Mucosa of rectum (tissue), 2 donors: Measurements from ENCODE around the gene IP6K1.
"Not testable (repeated sequence)": the region's sequence is repeated elsewhere in the genome, so short reads cannot be mapped to it uniquely, and the experiment has no call there.

Experiments used
- H3K27ac ChIP-seq, 2 donors: one replicate each; pipeline ENCODE4 v1.7.0; 2013; ENCODE audit warnings: inconsistent platforms in 2 of 2, low read depth in 2 of 2, low read length in 2 of 2
- H3K27me3 ChIP-seq, 2 donors: one replicate each; pipeline ENCODE4 v1.7.0; 2013; ENCODE audit warnings: low read length in 2 of 2; ENCODE audit not compliant: control insufficient read depth in 2 of 2, insufficient read depth in 2 of 2
- H3K36me3 ChIP-seq, 2 donors: one replicate each; pipeline ENCODE4 v1.7.0; 2013; ENCODE audit warnings: low read length in 2 of 2; ENCODE audit not compliant: control insufficient read depth in 2 of 2, insufficient read depth in 2 of 2
- H3K4me1 ChIP-seq, 2 donors: one replicate each; pipeline ENCODE4 v1.7.0; 2013; ENCODE audit warnings: low read length in 2 of 2, mild to moderate bottlenecking in 1 of 2; ENCODE audit not compliant: control insufficient read depth in 2 of 2, insufficient read depth in 2 of 2
- H3K4me3 ChIP-seq, 2 donors: one replicate each; pipeline ENCODE4 v1.7.0; 2013; ENCODE audit warnings: low read length in 2 of 2
- H3K9ac ChIP-seq, 2 donors: one replicate each; pipeline ENCODE4 v1.7.0; 2013; ENCODE audit warnings: low read length in 2 of 2, low read depth in 1 of 2, mild to moderate bottlenecking in 1 of 2
- H3K9me3 ChIP-seq, 2 donors: one replicate each; pipeline ENCODE4 v1.7.0; 2013; ENCODE audit warnings: low read length in 2 of 2; ENCODE audit not compliant: control insufficient read depth in 2 of 2
- donor health status: healthy.
- donor health status: Normal muscosa, but diverticular disease.

Gene IP6K1

DNA sequence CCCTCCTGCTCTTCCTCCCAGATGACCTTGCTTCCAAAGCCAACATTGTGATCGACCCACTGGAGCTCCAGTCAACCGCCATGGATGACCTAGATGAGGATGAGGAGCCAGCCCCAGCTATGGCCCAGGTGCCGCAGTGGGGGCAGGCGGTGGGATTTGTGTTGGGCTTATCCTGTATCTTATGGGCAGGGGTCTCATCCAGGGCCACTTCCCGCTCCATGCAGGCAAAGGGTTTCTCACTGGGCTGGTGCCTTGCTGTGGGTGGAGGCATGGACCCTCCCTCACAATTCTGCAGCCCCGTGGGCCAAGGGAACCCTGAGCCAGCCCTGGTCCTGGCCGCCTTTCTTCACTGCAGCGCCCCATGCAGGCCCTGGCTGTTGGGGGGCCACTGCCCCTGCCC is 81.7 kb downstream of the IP6K1 start:
- Histone ChIP-seq H3K36me3 (peaks cover 11 to 43% of the 10 kb centered on the region in 2 donors), H3K9me3 (no peaks in the 10 kb centered on the region), H3K9ac (no peak overlapping the region), H3K27me3 (no peaks in the 10 kb centered on the region), H3K27ac (no peak overlapping the region), H3K4me1 (no peaks in the 10 kb centered on the region), H3K4me3 (no peak overlapping the region)

DNA sequence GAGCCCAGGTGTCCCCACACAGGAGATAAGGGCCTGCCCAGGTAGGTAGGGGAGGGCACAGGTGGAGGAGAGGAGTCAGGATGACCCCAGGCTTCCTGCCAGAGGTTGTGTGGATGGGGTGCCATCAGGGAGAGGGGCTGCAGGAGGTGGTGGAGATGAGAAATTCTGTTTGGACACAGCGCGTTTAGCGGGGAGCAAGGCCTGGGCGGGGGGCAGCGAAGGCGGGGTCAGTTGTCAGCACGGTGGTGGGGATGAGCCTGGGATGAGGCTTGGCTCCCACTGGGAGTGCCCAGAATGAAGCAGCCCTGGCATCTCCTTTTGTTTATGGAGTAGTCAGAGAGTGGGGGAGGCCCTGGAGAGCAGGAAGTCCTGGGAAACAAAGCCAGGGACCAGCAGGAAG is 82.4 kb downstream of the IP6K1 start:
- no peak overlapping the region for H3K4me3 ChIP-seq
- H3K36me3 ChIP-seq: peaks cover 11 to 45% of the 10 kb centered on the region in 2 donors

DNA sequence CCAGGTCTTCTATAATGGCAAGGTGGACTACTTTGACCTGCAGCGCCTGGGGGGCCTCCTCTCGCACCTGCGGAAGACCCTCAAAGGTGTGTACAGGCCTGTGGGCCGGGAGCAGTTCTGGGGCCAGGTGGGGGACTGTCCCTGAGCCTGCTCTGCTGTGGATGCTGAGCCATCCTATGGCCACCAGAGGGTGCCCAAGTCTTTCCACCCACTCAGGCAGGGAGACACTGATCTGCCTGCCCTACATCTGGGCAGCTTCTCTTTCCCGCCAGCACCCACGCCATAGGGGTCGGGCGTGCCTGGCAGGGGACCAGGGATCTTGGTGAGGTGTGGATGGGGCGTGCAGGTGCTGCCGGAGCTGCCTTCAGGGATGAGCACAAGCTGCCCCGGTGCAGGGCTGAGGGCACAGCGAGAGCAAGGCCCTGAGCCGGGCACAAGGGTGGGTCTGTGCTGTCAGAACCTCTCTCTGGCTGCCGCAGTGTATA is 82.9 kb downstream of the IP6K1 start:
- Histone ChIP-seq H3K9me3 (no peaks in the 10 kb centered on the region), H3K4me1 (no peaks in the 10 kb centered on the region), H3K36me3 (peaks cover 11 to 49% of the 10 kb centered on the region in 2 donors), H3K4me3 (no peak overlapping the region), H3K9ac (no peak overlapping the region), H3K27me3 (no peaks in the 10 kb centered on the region), H3K27ac (no peak overlapping the region)

More for the DNA sequence above, 82.4 kb downstream of the IP6K1 start:
- Histone ChIP-seq H3K27ac (no peak overlapping the region), H3K9me3 (no peaks in the 10 kb centered on the region), H3K4me1 (no peaks in the 10 kb centered on the region), H3K9ac (no peak overlapping the region), H3K27me3 (no peaks in the 10 kb centered on the region)

DNA sequence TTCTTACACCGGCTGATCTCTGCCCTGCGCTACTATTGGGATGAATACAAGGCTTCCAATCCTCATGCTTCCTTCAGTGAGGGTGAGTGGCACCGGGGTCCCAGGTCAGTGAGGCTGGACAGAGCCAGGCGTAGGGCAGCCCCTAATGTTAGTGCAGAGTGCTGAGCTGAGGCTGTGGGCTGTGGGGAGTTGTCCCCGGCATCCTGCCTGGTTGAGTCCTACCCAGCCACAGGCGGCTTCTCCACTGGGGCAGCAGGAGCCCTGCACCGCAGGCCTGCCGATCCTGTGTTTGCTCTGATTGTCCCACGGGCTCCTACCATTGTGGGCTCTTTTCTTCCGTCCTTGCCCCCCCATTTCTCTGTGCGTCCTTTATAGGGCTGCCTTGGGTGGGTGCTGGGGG is 83.7 kb downstream of the IP6K1 start:
- H3K27ac ChIP-seq: no peak overlapping the region
- H3K36me3 ChIP-seq: peaks cover 14 to 57% of the 10 kb centered on the region in 2 donors
- no peak overlapping the region for H3K9ac ChIP-seq
- H3K9me3 ChIP-seq: no peaks in the 10 kb centered on the region
- H3K27me3 ChIP-seq: no peaks in the 10 kb centered on the region
- no peaks in the 10 kb centered on the region for H3K4me1 ChIP-seq
- H3K4me3 ChIP-seq: no peak overlapping the region

DNA sequence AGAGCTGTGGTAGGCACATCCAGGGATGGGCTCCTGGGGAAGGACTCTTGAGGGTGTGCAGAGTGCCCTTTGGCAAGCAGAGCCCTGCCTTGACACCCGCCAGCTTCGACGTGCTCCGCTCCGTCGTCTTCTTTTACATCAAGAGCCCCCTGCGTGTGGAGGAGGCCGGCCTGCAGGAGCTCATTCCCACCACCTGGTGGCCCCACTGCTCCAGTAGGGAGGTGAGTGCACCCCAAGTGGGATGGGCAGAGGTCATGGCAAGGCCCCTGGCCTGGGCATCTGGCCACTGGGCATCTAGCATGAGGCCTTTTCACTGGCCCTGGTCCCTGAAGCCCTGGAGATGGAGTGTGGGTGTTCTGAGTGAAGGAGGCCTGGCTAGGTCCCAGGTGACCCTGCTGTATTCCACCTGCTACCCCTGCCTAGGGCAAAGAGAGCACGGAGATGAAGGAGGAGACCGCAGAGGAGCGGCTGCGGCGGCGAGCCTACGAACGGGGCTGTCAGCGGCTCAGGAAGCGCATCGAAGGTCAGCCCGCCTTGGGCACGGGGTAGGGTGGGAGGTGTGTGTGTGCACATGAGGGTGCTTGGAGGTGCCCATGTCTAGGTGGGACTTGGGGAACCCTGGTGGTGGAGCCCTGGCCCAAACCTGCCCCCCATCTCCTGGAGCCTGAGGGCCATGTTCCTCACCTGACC is 84.8 kb downstream of the IP6K1 start:
- no peak overlapping the region for H3K9ac ChIP-seq
- H3K9me3 ChIP-seq: no peaks in the 10 kb centered on the region
- H3K27me3 ChIP-seq: no peaks in the 10 kb centered on the region
- no peak overlapping the region for H3K27ac ChIP-seq
- no peak overlapping the region for H3K4me3 ChIP-seq
- peaks cover 16 to 56% of the 10 kb centered on the region in 2 donors for H3K36me3 ChIP-seq
- no peaks in the 10 kb centered on the region for H3K4me1 ChIP-seq

DNA sequence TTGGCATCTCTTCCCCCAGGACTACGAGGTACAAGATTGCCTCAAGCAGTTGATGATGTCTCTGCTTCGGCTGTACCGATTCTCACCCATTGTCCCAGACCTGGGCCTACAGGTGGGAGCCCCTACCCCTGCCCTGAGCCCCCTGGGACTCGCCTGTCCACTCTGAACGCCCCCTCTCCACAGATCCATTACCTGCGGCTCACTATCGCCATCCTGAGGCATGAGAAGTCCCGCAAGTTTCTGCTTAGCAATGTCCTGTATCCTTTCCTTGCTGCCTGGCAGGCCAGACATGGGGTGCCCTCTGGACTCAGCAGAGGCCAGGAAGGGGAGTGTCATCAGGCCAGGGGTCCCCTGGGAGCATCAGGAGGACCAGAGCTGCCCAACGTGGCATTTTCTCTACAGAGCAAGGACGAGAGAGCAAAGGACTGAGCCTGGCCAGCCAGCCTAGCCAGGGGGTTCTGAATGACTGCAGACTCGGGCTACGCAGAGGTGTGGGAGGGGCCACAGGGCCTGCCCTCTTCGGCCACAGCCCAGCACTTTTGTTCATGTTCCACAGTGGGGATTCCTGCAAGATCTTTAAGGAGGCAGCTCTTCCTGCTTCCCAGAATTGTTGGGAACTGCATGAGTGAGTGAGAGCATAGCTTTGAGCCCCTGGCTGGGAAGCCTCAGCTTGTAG is 85.8 kb downstream of the IP6K1 start:
- Histone ChIP-seq H3K9ac (no peak overlapping the region), H3K36me3 (peaks cover 11 to 50% of the 10 kb centered on the region in 2 donors), H3K9me3 (no peaks in the 10 kb centered on the region), H3K27ac (no peak overlapping the region), H3K4me1 (no peaks in the 10 kb centered on the region), H3K27me3 (no peaks in the 10 kb centered on the region), H3K4me3 (no peak overlapping the region)

DNA sequence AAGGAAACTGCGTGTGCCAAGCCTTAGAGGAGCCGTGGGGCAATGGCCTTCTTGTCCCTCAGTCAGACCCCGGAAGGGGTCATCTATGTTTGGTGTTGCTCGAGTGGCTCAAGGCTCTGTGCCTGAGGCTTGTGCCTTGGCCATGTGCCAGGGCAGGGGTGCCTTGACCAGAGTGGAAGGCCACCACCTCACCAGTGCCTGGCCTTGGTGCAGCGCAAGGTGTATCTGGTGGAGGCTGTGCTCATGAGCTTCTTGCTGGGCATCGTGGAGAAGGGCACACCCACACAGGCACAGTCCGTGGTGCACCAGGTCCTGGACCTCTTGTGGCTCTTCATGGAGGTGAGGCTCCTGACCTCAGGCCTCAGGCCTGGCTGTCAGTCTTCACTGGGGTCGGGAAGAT is 86.3 kb downstream of the IP6K1 start:
- Histone ChIP-seq H3K36me3 (peaks cover 8 to 49% of the 10 kb centered on the region in 2 donors), H3K27ac (no peak overlapping the region), H3K9me3 (no peaks in the 10 kb centered on the region)

DNA sequence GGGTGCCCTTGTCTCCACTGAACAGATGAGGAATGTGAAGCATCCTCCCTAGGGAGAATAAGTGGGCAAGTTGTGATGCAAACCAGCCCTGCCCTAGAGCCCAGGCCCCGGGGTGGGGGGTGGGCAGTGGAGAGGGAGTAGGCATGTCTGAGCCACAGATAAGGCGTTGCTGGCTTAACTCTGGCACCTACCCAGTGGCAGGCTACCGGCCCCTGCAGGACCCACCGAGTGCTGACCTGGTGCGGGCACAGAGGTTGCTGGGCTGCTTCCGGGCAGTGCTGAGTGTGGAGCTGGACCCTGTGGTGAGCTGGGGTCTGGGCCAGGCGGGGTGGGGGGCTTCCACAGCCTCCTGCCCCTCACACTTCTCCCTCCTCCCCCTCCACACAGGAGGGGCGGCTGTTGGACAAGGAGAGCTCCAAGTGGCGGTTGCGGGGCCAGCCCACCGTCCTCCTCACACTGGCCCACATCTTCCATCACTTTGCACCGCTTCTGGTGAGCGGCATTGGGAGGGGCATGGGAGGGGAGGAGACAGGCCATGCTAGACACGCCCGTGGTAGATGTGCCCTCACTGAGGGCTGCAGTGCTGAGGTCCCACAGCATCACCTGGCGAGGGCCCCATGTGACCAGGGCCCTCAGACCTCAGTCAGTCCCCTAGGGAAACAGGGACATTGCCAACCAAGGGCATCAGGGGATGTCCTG is 86.9 kb downstream of the IP6K1 start:
- H3K27ac ChIP-seq: no peak overlapping the region

More for the DNA sequence above, 86.3 kb downstream of the IP6K1 start:
- no peak overlapping the region for H3K4me3 ChIP-seq
- H3K9ac ChIP-seq: no peak overlapping the region
- H3K4me1 ChIP-seq: no peaks in the 10 kb centered on the region
- H3K27me3 ChIP-seq: no peaks in the 10 kb centered on the region

DNA sequence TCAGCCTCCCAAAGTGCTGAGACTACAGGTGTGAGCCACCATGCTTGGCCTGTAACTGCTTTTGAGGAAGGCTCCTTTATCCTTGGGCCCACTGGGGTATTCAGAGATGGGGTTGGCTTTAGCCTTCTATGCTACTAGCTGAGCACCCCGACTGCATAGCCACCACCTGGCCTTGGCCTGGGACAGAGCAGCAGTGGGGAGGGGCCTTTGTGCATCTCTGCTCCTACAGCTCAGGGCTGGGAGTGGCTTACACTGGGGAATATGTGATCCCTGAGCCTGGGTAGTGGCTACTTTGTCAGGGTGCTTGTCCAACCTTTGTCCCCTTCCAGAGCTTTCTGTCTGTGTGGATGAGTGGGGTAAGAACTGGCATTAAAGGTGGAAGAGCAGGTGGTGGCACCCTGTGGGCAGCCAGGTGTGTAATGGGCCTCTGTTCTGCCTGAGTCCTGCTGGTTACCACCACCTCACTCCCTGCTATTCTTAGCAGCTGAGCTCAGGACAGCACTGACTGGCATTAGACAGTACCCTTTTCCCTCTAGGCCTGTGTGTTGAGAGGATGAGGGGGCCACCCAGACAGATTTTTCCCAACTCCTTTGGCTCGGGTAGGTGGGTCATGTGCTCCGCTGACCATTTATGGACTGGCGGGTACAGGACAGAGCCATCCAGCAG is 90.9 kb downstream of the IP6K1 start:
- not testable (repeated sequence) for H3K9me3 ChIP-seq, H3K4me1 ChIP-seq, H3K27ac ChIP-seq, H3K4me3 ChIP-seq, H3K9ac ChIP-seq, H3K27me3 ChIP-seq
- H3K36me3 ChIP-seq: peaks cover 8 to 31% of the 10 kb centered on the region in 2 donors

More for the DNA sequence above, 86.9 kb downstream of the IP6K1 start:
- H3K36me3 ChIP-seq: peaks cover 8 to 49% of the 10 kb centered on the region in 2 donors
- no peak overlapping the region for H3K9ac ChIP-seq
- no peaks in the 10 kb centered on the region for H3K9me3 ChIP-seq
- H3K4me3 ChIP-seq: no peak overlapping the region
- H3K27me3 ChIP-seq: no peaks in the 10 kb centered on the region
- no peaks in the 10 kb centered on the region for H3K4me1 ChIP-seq
